ENCODE results near the gene COQ4. TPM values are rescaled to one million over a fixed set of nuclear protein-coding genes. Genes with fewer than 3 reads are reported as not detected.

COQ4 gene
- total RNA-seq, 3 donors from 2014 or later: 43.2 to 63.9 (median 59.1) TPM

DNA sequence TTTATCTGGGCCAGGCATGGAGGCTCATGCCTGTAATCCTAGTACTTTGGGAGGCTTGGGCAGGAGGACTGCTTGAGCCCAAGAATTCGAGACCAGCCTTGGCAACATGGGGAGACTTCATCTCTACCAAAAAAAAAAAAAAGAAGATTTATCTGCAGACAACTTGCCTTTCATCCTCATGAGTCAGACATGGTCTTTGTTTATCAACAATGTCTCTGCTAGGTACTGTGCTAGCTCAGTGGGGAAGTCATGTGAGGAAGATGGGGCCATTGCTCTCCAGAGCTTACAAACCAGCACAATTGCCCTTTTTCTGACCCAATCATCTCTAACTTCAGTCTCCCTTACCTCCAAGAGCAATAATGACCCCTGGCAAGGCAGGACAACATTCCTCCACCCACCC, 50.1 kb downstream of the COQ4 start:
- ATAC-seq: no peak
- intact Hi-C loops (cut with DNase I, micrococcal nuclease): no loop called here

GRCh38 chr9:128374221-128374675, 51.6 kb downstream of the COQ4 start:
- intact Hi-C loops (cut with DNase I, micrococcal nuclease): no loop called here
- DNase-seq: no peak
- no peak for TF ChIP-seq CTCF (IDR thresholded peaks at IDR 0.05)

More for the DNA sequence above, 50.1 kb downstream of the COQ4 start:
- no peak for TF ChIP-seq CTCF (IDR thresholded peaks at IDR 0.05)
- no peaks in the 10 kb centered on the region for H3K9me3 ChIP-seq
- DNase-seq: no peak
- peaks cover 14% of the 10 kb centered on the region for H3K4me1 ChIP-seq (ENCODE audit: low read depth)
- H3K36me3 ChIP-seq (ENCODE audit: low read depth): no peaks in the 10 kb centered on the region
- no peak overlapping the region for H3K4me3 ChIP-seq

GRCh38 chr9:128375865-128376264, 53.2 kb downstream of the COQ4 start:
- ATAC-seq (no peak), DNase-seq (no peak)
- no peaks in the 10 kb centered on the region for H3K36me3 ChIP-seq (ENCODE audit: low read depth)
- no peak overlapping the region for H3K4me3 ChIP-seq
- intact Hi-C loops (cut with DNase I, micrococcal nuclease): no loop called here
- no peak for TF ChIP-seq CTCF (IDR thresholded peaks at IDR 0.05)
- H3K9me3 ChIP-seq: no peaks in the 10 kb centered on the region
- peaks cover 11% of the 10 kb centered on the region for H3K4me1 ChIP-seq (ENCODE audit: low read depth)

More at GRCh38 chr9:128374221-128374675, 51.6 kb downstream of the COQ4 start:
- ATAC-seq: no peak
- Histone ChIP-seq H3K4me3 (no peak overlapping the region), H3K36me3 (ENCODE audit: low read depth) (no peaks in the 10 kb centered on the region), H3K4me1 (ENCODE audit: low read depth) (peaks cover 14% of the 10 kb centered on the region), H3K9me3 (no peaks in the 10 kb centered on the region)

DNA sequence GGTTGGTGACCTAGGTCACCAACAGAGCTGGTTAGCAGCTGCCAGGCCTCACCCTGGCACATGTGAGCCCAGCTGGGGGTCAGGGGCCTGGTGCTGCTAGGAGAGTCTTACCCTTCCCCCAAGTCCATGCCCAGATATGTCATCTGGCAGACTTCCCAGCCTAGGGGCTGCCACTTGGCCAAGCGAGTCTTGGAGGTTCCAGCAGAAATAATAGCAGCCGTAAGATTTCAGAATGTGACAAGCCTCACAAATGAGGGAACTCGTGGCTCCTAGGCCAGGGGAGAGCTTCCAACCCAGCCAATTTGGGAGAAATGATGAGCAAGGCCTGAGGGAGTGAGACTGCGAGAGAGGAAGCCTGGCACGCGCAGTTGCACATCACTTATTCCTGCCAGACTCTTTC, 59.6 kb downstream of the COQ4 start:
- H3K36me3 ChIP-seq (ENCODE audit: low read depth): no peaks in the 10 kb centered on the region

GRCh38 chr9:128383007-128383753, 60.5 kb downstream of the COQ4 start:
- H3K4me3 ChIP-seq: no peak overlapping the region
- peaks cover 6% of the 10 kb centered on the region for H3K36me3 ChIP-seq (ENCODE audit: low read depth)
- no peak for TF ChIP-seq CTCF (IDR thresholded peaks at IDR 0.05)
- no peaks in the 10 kb centered on the region for H3K4me1 ChIP-seq (ENCODE audit: low read depth)
- intact Hi-C loops (cut with DNase I, micrococcal nuclease): no loop called here
- ATAC-seq (no peak), DNase-seq (no peak)
- H3K9me3 ChIP-seq: no peaks in the 10 kb centered on the region

More for the DNA sequence above, 59.6 kb downstream of the COQ4 start:
- ATAC-seq (no peak), DNase-seq (no peak)
- H3K9me3 ChIP-seq: no peaks in the 10 kb centered on the region
- H3K4me3 ChIP-seq: no peak overlapping the region
- no peaks in the 10 kb centered on the region for H3K4me1 ChIP-seq (ENCODE audit: low read depth)
- intact Hi-C loops (cut with DNase I, micrococcal nuclease): no loop called here
- no peak for TF ChIP-seq CTCF (IDR thresholded peaks at IDR 0.05)

Other genes starting within 250 kb of the COQ4 start
- 10 to 100 TPM; 65.3 to 99.7 (median 90.6) TPM for gene PTGES2, start 195.1 kb upstream of the COQ4 start, total RNA-seq
- 100 to 1,000 TPM in 1 of 3 donors, 10 to 100 TPM in 2; 16.8 to 456 (median 20.5) TPM for gene LCN2, start 173.4 kb upstream of the COQ4 start, total RNA-seq
- 10 to 100 TPM; 33.7 to 46.8 (median 37.6) TPM for gene BBLN, start 162.6 kb upstream of the COQ4 start, total RNA-seq
- 100 to 1,000 TPM in 2 of 3 donors, 10 to 100 TPM in 1; 88.0 to 176 (median 105) TPM for gene CIZ1, start 131.3 kb upstream of the COQ4 start, total RNA-seq
- gene DNM1, start 119.5 kb upstream of the COQ4 start, total RNA-seq: 10 to 100 TPM in 1 of 3 donors, 1 to 10 TPM in 2; 4.0 to 19.0 (median 6.7) TPM
- 100 to 1,000 TPM in 1 of 3 donors, 10 to 100 TPM in 2; 90.3 to 118 (median 96.5) TPM for gene GOLGA2, start 46.8 kb upstream of the COQ4 start, total RNA-seq
- 10 to 100 TPM; 10.6 to 13.8 (median 11.5) TPM for gene SWI5, start 46.6 kb upstream of the COQ4 start, total RNA-seq
- 10 to 100 TPM; 18.8 to 27.5 (median 24.3) TPM for gene TRUB2, start 392 bp upstream of the COQ4 start, total RNA-seq
- gene SLC27A4, start 17.7 kb downstream of the COQ4 start, total RNA-seq: 10 to 100 TPM; 36.5 to 46.8 (median 39.9) TPM
- 10 to 100 TPM; 49.3 to 57.9 (median 51.8) TPM for gene URM1, start 48.5 kb downstream of the COQ4 start, total RNA-seq
- 10 to 100 TPM in 2 of 3 donors, 1 to 10 TPM in 1; 4.1 to 20.9 (median 11.5) TPM for gene CERCAM, start 98.0 kb downstream of the COQ4 start, total RNA-seq
- gene ODF2, start 133.2 kb downstream of the COQ4 start, total RNA-seq: 10 to 100 TPM; 17.1 to 26.1 (median 19.4) TPM
- gene GLE1, start 181.9 kb downstream of the COQ4 start, total RNA-seq: 10 to 100 TPM; 25.7 to 35.0 (median 28.0) TPM
- 100 to 1,000 TPM; 235 to 322 (median 321) TPM for gene SPTAN1, start 229.7 kb downstream of the COQ4 start, total RNA-seq